SK-N-SH treated with all-trans-retinoic acid at 6 μM for 48 hours (cell line): ENCODE data around the gene JMJD4.

Source experiments
- ATAC-seq: fragments of 200-7000 bp; cut with Tn5 transposase; 3 replicates; pipeline ENCODE4 v1.9.1; 2020; ENCODE audit warnings: mild to moderate bottlenecking, moderate library complexity
- BACH2 ChIP-seq: fragments of 250-450 bp; sonication (Bioruptor Pico); IDR thresholded peaks from 2 replicates; pipeline ENCODE4 v1.9.0; 2021; ENCODE audit warnings: mild to moderate bottlenecking, borderline replicate concordance
- CSDC2 ChIP-seq: fragments of 250-450 bp; sonication (Bioruptor Pico); IDR thresholded peaks from 2 replicates; pipeline ENCODE4 v1.5.0; 2020; ENCODE audit warnings: mild to moderate bottlenecking, moderate library complexity
- ESRRG ChIP-seq: fragments of 250-450 bp; sonication (Bioruptor Pico); IDR thresholded peaks from 2 replicates; pipeline ENCODE4 v1.6.1; 2021; ENCODE audit warnings: mild to moderate bottlenecking
- GLIS3 ChIP-seq: fragments of 250-450 bp; sonication (Bioruptor Pico); IDR thresholded peaks from 2 replicates; pipeline ENCODE4 v1.5.0; 2020; ENCODE audit warnings: mild to moderate bottlenecking, moderate library complexity
- OSR1 ChIP-seq: fragments of 250-450 bp; sonication (Bioruptor Pico); IDR thresholded peaks from 2 replicates; pipeline ENCODE4 v1.8.0; 2022; ENCODE audit warnings: moderate library complexity, mild to moderate bottlenecking, inconsistent platforms
- PPARA ChIP-seq: fragments of 250-450 bp; sonication (Bioruptor Pico); IDR thresholded peaks from 2 replicates; pipeline ENCODE4 v1.5.0; 2020; ENCODE audit warnings: mild to moderate bottlenecking, borderline replicate concordance
- SNAI2 ChIP-seq: fragments of 250-450 bp; sonication (Bioruptor Pico); IDR thresholded peaks from 2 replicates; pipeline ENCODE4 v1.5.0; 2020; ENCODE audit warnings: mild to moderate bottlenecking, moderate library complexity
- TOX ChIP-seq: fragments of 250-450 bp; sonication (Bioruptor Pico); IDR thresholded peaks from 2 replicates; pipeline ENCODE4 v1.8.0; 2021; ENCODE audit warnings: mild to moderate bottlenecking, moderate library complexity, borderline replicate concordance
- ZC3H10 ChIP-seq: fragments of 250-450 bp; sonication (Bioruptor Pico); IDR thresholded peaks from 2 replicates; pipeline ENCODE4 v1.5.1; 2021; ENCODE audit warnings: mild to moderate bottlenecking, moderate library complexity
- ZFP3 ChIP-seq: fragments of 250-450 bp; sonication (Bioruptor Pico); IDR thresholded peaks from 2 replicates; pipeline ENCODE4 v1.5.0; 2020; ENCODE audit warnings: mild to moderate bottlenecking, moderate library complexity
- ZFP30 ChIP-seq: fragments of 450-650 bp; formaldehyde crosslinking; IDR thresholded peaks from 2 replicates; pipeline ENCODE4 v1.5.0; 2022; ENCODE audit warnings: mild to moderate bottlenecking, moderate library complexity
- ZNF565 ChIP-seq: fragments of 450-650 bp; formaldehyde crosslinking; conservative IDR thresholded peaks from 2 replicates; pipeline ENCODE4 v1.5.0; 2020; ENCODE audit warnings: low read depth, mild to moderate bottlenecking, moderate library complexity
- ZNF70 ChIP-seq: fragments of 450-650 bp; formaldehyde crosslinking; IDR thresholded peaks from 2 replicates; pipeline ENCODE4 v1.5.0; 2020; ENCODE audit warnings: mild to moderate bottlenecking, moderate library complexity
- ZNF8 ChIP-seq: fragments of 450-650 bp; formaldehyde crosslinking; IDR thresholded peaks from 2 replicates; pipeline ENCODE4 v1.5.0; 2020; ENCODE audit warnings: mild to moderate bottlenecking, moderate library complexity
- TF ChIP-seq, protein P1 (sequence below): fragments of 250-450 bp; sonication (Bioruptor Pico); IDR thresholded peaks from 2 replicates; pipeline ENCODE4 v1.5.1; 2020; ENCODE audit warnings: low read depth, mild to moderate bottlenecking, moderate library complexity
- TF ChIP-seq, protein P2 (sequence below): fragments of 250-450 bp; sonication (Bioruptor Pico); IDR thresholded peaks from 2 replicates; pipeline ENCODE4 v1.8.0; 2021; ENCODE audit warnings: low read depth, mild to moderate bottlenecking, moderate library complexity, borderline replicate concordance
- TF ChIP-seq, protein P3 (sequence below): fragments of 250-450 bp; sonication (Bioruptor Pico); IDR thresholded peaks from 2 replicates; pipeline ENCODE4 v1.5.1; 2021; ENCODE audit warnings: mild to moderate bottlenecking, moderate library complexity
- TF ChIP-seq, protein P4 (sequence below): fragments of 250-450 bp; sonication (Bioruptor Pico); IDR thresholded peaks from 2 replicates; pipeline ENCODE4 v1.8.0; 2020; ENCODE audit warnings: mild to moderate bottlenecking, moderate library complexity, borderline replicate concordance
- TF ChIP-seq, protein P5 (sequence below): fragments of 250-450 bp; sonication (Bioruptor Pico); IDR thresholded peaks from 2 replicates; pipeline ENCODE4 v1.5.0; 2020; ENCODE audit warnings: mild to moderate bottlenecking, moderate library complexity

Gene JMJD4

DNA sequence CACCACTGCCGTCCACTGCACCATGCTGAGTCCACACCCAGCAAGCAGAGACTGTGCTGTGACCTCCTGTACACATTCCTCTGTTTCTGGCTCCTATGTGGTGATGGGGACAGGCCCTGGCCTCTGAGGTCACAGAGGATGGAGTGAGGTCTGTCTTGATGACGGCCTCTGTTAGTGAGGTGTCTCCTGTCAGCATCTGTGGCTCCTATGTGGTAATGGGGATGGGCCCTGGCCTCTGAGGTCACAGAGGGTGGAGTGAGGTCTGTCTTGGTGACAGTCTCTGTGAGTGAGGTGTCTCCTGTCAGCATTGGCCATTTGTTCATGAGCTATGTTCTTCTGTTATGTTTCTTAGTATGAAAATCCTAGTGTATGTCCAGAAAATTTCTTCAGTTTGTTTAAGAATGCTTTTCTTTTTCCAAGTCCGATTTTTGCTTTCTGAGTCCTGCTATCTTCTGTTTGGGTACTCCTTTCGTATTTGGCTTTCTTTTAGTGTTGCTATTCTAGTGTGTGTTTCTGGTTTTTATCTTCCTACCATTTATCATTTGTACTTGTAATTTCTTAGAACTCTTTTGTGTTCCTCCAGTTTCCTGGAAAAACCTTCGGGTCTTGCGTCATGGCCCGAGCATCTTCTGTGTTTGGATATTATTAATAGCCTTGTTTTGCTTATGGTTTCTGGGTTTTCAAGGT, 13.5 kb upstream of the JMJD4 start:
- TF ChIP-seq, protein P1, sequence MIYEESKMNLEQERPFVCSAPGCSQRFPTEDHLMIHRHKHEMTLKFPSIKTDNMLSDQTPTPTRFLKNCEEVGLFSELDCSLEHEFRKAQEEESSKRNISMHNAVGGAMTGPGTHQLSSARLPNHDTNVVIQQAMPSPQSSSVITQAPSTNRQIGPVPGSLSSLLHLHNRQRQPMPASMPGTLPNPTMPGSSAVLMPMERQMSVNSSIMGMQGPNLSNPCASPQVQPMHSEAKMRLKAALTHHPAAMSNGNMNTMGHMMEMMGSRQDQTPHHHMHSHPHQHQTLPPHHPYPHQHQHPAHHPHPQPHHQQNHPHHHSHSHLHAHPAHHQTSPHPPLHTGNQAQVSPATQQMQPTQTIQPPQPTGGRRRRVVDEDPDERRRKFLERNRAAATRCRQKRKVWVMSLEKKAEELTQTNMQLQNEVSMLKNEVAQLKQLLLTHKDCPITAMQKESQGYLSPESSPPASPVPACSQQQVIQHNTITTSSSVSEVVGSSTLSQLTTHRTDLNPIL, result no peak
- no peak for TF ChIP-seq ZNF565 (CRISPR knock-in tag)
- TF ChIP-seq BACH2 (CRISPR knock-in tag), result no peak
- TF ChIP-seq, protein P2, sequence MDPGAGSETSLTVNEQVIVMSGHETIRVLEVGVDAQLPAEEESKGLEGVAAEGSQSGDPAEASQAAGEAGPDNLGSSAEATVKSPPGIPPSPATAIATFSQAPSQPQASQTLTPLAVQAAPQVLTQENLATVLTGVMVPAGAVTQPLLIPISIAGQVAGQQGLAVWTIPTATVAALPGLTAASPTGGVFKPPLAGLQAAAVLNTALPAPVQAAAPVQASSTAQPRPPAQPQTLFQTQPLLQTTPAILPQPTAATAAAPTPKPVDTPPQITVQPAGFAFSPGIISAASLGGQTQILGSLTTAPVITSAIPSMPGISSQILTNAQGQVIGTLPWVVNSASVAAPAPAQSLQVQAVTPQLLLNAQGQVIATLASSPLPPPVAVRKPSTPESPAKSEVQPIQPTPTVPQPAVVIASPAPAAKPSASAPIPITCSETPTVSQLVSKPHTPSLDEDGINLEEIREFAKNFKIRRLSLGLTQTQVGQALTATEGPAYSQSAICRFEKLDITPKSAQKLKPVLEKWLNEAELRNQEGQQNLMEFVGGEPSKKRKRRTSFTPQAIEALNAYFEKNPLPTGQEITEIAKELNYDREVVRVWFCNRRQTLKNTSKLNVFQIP, result no peak
- no peak for TF ChIP-seq ZFP30 (CRISPR knock-in tag)
- no peak for TF ChIP-seq TOX (CRISPR knock-in tag)
- no peak for TF ChIP-seq PPARA (CRISPR knock-in tag)
- no peak for TF ChIP-seq GLIS3 (CRISPR knock-in tag)
- TF ChIP-seq ESRRG (CRISPR knock-in tag), result no peak
- TF ChIP-seq ZNF70 (CRISPR knock-in tag), result no peak
- TF ChIP-seq, protein P3, sequence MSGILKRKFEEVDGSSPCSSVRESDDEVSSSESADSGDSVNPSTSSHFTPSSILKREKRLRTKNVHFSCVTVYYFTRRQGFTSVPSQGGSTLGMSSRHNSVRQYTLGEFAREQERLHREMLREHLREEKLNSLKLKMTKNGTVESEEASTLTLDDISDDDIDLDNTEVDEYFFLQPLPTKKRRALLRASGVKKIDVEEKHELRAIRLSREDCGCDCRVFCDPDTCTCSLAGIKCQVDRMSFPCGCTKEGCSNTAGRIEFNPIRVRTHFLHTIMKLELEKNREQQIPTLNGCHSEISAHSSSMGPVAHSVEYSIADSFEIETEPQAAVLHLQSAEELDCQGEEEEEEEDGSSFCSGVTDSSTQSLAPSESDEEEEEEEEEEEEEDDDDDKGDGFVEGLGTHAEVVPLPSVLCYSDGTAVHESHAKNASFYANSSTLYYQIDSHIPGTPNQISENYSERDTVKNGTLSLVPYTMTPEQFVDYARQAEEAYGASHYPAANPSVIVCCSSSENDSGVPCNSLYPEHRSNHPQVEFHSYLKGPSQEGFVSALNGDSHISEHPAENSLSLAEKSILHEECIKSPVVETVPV (CRISPR knock-in tag), result no peak
- TF ChIP-seq ZC3H10, result no peak
- TF ChIP-seq, protein P4, sequence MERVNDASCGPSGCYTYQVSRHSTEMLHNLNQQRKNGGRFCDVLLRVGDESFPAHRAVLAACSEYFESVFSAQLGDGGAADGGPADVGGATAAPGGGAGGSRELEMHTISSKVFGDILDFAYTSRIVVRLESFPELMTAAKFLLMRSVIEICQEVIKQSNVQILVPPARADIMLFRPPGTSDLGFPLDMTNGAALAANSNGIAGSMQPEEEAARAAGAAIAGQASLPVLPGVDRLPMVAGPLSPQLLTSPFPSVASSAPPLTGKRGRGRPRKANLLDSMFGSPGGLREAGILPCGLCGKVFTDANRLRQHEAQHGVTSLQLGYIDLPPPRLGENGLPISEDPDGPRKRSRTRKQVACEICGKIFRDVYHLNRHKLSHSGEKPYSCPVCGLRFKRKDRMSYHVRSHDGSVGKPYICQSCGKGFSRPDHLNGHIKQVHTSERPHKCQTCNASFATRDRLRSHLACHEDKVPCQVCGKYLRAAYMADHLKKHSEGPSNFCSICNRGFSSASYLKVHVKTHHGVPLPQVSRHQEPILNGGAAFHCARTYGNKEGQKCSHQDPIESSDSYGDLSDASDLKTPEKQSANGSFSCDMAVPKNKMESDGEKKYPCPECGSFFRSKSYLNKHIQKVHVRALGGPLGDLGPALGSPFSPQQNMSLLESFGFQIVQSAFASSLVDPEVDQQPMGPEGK, result no peak
- TF ChIP-seq, protein P5, sequence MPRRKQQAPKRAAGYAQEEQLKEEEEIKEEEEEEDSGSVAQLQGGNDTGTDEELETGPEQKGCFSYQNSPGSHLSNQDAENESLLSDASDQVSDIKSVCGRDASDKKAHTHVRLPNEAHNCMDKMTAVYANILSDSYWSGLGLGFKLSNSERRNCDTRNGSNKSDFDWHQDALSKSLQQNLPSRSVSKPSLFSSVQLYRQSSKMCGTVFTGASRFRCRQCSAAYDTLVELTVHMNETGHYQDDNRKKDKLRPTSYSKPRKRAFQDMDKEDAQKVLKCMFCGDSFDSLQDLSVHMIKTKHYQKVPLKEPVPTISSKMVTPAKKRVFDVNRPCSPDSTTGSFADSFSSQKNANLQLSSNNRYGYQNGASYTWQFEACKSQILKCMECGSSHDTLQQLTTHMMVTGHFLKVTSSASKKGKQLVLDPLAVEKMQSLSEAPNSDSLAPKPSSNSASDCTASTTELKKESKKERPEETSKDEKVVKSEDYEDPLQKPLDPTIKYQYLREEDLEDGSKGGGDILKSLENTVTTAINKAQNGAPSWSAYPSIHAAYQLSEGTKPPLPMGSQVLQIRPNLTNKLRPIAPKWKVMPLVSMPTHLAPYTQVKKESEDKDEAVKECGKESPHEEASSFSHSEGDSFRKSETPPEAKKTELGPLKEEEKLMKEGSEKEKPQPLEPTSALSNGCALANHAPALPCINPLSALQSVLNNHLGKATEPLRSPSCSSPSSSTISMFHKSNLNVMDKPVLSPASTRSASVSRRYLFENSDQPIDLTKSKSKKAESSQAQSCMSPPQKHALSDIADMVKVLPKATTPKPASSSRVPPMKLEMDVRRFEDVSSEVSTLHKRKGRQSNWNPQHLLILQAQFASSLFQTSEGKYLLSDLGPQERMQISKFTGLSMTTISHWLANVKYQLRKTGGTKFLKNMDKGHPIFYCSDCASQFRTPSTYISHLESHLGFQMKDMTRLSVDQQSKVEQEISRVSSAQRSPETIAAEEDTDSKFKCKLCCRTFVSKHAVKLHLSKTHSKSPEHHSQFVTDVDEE, result no peak
- no peak for TF ChIP-seq ZNF8
- ATAC-seq, result no peak

DNA sequence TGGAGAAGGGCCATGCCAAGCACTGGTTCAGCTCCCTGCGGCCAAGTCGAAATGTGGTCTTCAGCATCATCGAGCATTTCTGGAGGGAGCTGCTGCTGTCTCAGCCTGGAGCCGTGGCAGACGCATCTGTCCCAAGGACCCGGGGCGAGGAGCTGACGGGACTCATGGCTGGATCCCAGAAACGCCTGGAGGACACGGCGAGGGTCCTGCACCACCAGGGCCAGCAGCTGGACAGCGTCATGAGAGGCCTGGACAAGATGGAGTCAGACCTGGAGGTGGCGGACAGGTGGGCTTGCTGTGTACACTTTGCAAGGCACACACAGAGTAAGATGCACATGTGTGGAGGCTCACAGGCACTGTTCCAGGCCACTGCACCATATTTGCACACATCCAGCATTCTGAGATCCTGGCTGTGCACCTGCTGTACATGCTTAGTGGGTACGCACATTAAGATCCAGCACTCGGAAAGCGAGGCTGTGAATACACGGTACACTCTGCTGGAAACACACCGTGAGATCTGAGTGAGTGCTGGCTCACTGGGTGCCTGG, 12.9 kb upstream of the JMJD4 start:
- no peak for ATAC-seq
- TF ChIP-seq ZNF565 (CRISPR knock-in tag), result no peak
- TF ChIP-seq ZFP30 (CRISPR knock-in tag), result no peak
- TF ChIP-seq, protein P5, result no peak
- no peak for TF ChIP-seq SNAI2 (CRISPR knock-in tag)
- TF ChIP-seq, protein P3 (CRISPR knock-in tag), result no peak
- TF ChIP-seq, protein P4, result no peak
- no peak for TF ChIP-seq ZC3H10
- no peak for TF ChIP-seq ZNF8
- no peak for TF ChIP-seq ZNF70 (CRISPR knock-in tag)
- no peak for TF ChIP-seq OSR1 (CRISPR knock-in tag)
- no peak for TF ChIP-seq ZFP3 (CRISPR knock-in tag)
- TF ChIP-seq CSDC2 (CRISPR knock-in tag), result no peak
- TF ChIP-seq, all 23 proteins: peak for 0
